Measurements from ENCODE around the gene SUGCT.
A peak's percentile ranks its signal among the peaks of the same experiment; 100 is the strongest.

SUGCT gene

GRCh38 chr7:40674316-40674715 lies 539.5 kb downstream of the SUGCT start:
- Histone ChIP-seq H3K4me3 (no peak overlapping the region), H3K27ac (no peak overlapping the region)
- DNase-seq (ENCODE audit: low spot score): no peak
- TF ChIP-seq CTCF (IDR thresholded peaks at IDR 0.05): no peak

- no peak for DNase-seq (ENCODE audit: low spot score)
- H3K27ac ChIP-seq: no peak overlapping the region
- no peak overlapping the region for H3K4me3 ChIP-seq
- no peak for TF ChIP-seq CTCF (IDR thresholded peaks at IDR 0.05)
These were observed 540.9 kb downstream of the SUGCT start for GRCh38 chr7:40675741-40676140.

GRCh38 chr7:40676221-40676620 lies 541.4 kb downstream of the SUGCT start:
- H3K27ac ChIP-seq: no peak overlapping the region
- no peak for TF ChIP-seq CTCF (IDR thresholded peaks at IDR 0.05)
- H3K4me3 ChIP-seq: no peak overlapping the region
- no peak for DNase-seq (ENCODE audit: low spot score)

GRCh38 chr7:40680657-40681056 lies 545.9 kb downstream of the SUGCT start:
- DNase-seq (ENCODE audit: low spot score): no peak
- Histone ChIP-seq H3K4me3 (no peak overlapping the region), H3K27ac (no peak overlapping the region)
- no peak for TF ChIP-seq CTCF (IDR thresholded peaks at IDR 0.05)

GRCh38 chr7:40682696-40683095 lies 547.9 kb downstream of the SUGCT start:
- DNase-seq (ENCODE audit: low spot score): no peak
- no peak for TF ChIP-seq CTCF (IDR thresholded peaks at IDR 0.05)
- peak overlapping the region; percentile 22 for H3K4me3 ChIP-seq
- H3K27ac ChIP-seq: peak overlapping the region in 1 of 2 donors; percentile 77

- no peak for DNase-seq (ENCODE audit: low spot score)
- H3K27ac ChIP-seq: peak overlapping the region in 1 of 2 donors; percentile 48
- no peak for TF ChIP-seq CTCF (IDR thresholded peaks at IDR 0.05)
- H3K4me3 ChIP-seq: no peak overlapping the region
These were observed 559.4 kb downstream of the SUGCT start for GRCh38 chr7:40694026-40694809.

GRCh38 chr7:40694991-40695390 lies 560.2 kb downstream of the SUGCT start:
- no peak for DNase-seq (ENCODE audit: low spot score)
- no peak overlapping the region for H3K27ac ChIP-seq
- no peak for TF ChIP-seq CTCF (IDR thresholded peaks at IDR 0.05)
- H3K4me3 ChIP-seq: no peak overlapping the region

Measured in coronary artery (tissue), 2 donors.